GM12865 (cell line): ENCODE results near the gene ZNF19.

Source experiments
- DNase-seq: peaks from one replicate; pipeline ENCODE4 v3.0.0; 2010; ENCODE audit warnings: low read depth
- H3K4me3 ChIP-seq: 2 replicates; pipeline ENCODE4 v1.5.1; 2011; ENCODE audit warnings: mild to moderate bottlenecking, low read depth, low read length, control low read depth
- CTCF ChIP-seq: IDR thresholded peaks from 2 replicates; pipeline ENCODE4 v1.5.1; 2011; ENCODE audit warnings: low read length, control low read depth, low read depth, inconsistent platforms; ENCODE audit not compliant: insufficient read depth; ENCODE audit errors: missing control alignments

ZNF19 gene

GRCh38 chr16:71526111-71526631 lies 37.0 kb upstream of the ZNF19 start, which contains the start of gene CHST4:
Gene CHST4 (plus strand): TSS chr16:71526426. CDS start chr16:71536678, 10,252 bp downstream.
- no peak for TF ChIP-seq CTCF
- DNase-seq, result peak; percentile 81
- peak within 1 kb of the TSS; percentile 62 for H3K4me3 ChIP-seq

- no peak for DNase-seq
- no peak overlapping the region for H3K4me3 ChIP-seq
- TF ChIP-seq CTCF, result no peak
Observed at GRCh38 chr16:71524566-71525553, 35.7 kb upstream of the ZNF19 start.

- no peak overlapping the region for H3K4me3 ChIP-seq
- TF ChIP-seq CTCF, result no peak
Observed at GRCh38 chr16:71520550-71520949, 31.4 kb upstream of the ZNF19 start.

GRCh38 chr16:71515026-71515425 lies 25.9 kb upstream of the ZNF19 start:
- TF ChIP-seq CTCF, result no peak
- no peak overlapping the region for H3K4me3 ChIP-seq
- no peak for DNase-seq

More at GRCh38 chr16:71520550-71520949, 31.4 kb upstream of the ZNF19 start:
- DNase-seq, result no peak

- TF ChIP-seq CTCF, result no peak
Observed at GRCh38 chr16:71514476-71514875, 25.4 kb upstream of the ZNF19 start.

GRCh38 chr16:71513302-71513701 lies 24.2 kb upstream of the ZNF19 start:
- DNase-seq, result no peak
- no peak for TF ChIP-seq CTCF
- H3K4me3 ChIP-seq, result no peak overlapping the region

More at GRCh38 chr16:71514476-71514875, 25.4 kb upstream of the ZNF19 start:
- no peak overlapping the region for H3K4me3 ChIP-seq
- DNase-seq, result no peak
